HG03159 (cell line): ENCODE data around the gene LITAF.
"Not testable (repeated sequence)": the region's sequence is repeated elsewhere in the genome, so short reads cannot be mapped to it uniquely, and the experiment has no call there.

Source experiments
- ATAC-seq: cut with Tn5 transposase; IDR thresholded peaks from one replicate; pipeline ENCODE4 v1.9.1; 2021; ENCODE audit warnings: mild to moderate bottlenecking, moderate library complexity; ENCODE audit not compliant: unreplicated experiment

LITAF gene

DNA sequence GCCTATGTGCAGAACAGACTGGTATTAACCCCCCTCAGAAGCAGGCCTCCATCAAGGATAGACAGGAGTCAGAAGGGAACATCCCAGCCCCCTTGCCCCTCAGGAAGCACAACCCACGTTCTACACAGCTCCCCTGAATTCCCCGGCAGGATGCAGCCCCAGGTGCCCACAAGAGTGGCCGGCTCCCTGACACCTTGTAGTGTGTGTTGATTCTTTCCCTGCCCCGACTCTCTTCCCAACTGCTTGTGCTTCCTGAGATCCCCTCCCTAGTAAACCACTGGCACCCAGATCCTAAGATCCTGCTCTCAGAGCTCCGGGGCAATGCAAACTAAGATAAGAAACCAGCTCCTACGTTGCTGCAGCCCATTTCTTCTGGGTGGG, 34.8 kb upstream of the LITAF start:
- ATAC-seq = no peak

DNA sequence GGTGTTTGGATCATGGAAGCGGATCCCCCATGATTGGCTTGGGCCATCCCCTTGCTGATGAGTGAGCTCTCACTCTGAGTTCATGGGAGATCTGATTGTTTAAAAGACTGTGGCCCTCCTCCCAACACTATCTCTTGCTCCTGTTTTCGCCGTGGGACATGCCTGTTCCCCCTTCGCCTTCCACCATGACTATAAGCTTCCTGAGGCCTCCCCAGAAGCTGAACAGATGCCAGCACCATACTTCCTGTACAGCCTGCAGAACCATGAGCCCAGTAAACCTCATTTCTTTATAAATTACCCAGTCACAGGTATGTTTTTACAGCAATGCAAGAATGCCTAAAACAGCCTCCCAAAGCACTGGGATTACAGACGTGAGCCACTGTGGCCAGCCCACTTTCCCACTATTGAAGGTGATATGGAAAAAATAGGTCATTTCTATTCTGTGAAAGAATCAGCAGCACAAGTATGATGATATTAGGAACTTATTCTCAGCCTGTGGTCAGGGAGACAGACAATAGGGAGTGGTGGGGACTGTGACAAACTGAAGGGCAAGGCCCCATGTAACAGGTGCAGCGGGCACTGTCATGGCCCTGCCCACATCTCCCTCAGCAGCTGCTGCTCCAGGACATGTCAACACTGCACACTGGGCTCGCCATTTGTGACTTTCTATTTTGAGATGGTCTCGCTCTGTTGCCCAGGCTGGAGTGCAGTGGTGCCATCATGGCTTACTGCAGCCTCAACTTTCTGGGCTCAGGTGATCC, 33.7 kb upstream of the LITAF start:
- ATAC-seq = no peak

DNA sequence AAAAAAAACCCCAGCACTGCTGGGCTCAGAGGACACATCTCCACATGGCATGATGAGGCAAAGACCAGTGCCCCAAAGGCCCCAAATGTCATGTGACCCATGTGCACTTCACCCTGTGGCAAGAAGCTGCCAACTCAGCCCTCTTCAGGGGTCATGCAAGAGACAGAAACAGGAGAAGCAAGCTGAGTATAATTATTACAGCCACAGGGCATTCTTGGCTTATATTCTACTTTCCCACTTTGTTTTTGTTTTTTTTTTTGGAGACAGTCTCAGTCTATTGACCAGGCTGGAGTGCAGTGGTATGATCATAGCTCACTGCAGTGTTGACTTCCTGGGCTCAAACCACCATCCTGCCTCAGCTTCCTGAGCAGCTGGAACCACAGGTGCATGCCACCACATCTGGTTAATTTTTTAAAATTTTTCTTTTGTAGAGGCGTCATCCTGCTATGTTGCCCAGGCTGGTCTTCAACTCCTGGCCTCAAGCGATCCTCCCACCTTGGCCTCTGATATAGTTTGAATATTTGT, 32.7 kb upstream of the LITAF start:
- no peak for ATAC-seq

DNA sequence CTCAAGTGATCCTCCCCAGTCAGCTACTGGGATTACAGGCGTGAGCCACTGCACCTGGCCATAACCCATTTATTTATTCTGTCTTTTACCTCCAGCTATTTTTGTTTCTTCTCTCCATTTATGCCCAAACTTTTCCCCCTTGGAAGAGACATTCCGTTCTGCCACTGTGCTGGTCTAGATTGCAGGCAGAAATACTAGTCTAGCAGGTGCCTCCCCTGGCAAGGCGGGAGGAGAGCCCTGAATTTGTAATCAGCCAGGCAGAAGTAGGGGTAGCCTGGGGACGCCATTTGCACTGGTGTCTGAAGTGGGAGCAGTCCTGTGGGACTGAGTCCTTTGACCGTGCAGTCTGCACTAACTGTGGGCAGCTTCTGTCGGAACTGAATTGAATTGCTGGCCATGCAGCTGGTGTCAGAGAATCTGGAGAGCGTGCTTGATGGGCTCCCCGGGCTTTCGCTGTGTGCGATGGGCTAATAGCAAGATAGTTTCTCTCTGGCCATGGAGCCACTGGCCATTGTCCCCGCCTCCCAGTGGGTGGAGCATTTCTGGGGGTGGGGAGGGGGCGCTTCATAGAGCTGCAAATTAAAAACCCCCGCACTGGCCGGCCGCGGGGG, 31.5 kb upstream of the LITAF start:
- no peak for ATAC-seq

DNA sequence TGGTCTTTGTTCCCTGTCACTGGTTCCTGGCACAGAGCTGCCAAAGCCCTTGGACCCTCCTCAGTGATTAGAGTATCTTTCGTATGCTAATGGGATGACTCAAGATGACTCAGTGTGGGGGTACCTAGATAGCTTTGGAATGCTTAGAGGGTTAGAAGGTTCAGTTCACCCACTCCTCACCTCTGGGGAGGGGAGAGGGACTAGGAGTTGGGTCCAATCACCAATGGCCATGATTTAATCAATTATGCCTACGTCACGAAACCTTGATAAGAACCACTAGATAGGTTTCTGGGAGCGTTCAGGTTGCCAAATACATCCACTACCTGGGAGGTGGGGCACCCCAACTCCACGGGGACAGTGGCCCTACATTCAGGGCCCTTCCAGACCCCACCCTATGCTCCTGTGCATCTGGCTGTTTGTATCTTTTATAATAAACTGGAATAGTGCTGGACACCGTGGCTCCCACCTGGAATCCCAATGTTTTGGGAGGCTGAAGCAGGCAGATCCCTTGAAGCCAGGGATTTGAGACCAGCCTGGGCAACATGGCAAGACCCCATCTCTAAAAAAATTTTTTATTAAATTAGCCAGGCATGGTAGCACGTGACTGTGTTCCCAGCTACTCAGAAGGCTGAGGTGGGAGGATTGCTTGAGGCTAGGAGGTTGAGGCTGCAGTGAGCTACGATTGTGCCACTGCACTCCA, 29.2 kb upstream of the LITAF start:
- ATAC-seq = no peak

DNA sequence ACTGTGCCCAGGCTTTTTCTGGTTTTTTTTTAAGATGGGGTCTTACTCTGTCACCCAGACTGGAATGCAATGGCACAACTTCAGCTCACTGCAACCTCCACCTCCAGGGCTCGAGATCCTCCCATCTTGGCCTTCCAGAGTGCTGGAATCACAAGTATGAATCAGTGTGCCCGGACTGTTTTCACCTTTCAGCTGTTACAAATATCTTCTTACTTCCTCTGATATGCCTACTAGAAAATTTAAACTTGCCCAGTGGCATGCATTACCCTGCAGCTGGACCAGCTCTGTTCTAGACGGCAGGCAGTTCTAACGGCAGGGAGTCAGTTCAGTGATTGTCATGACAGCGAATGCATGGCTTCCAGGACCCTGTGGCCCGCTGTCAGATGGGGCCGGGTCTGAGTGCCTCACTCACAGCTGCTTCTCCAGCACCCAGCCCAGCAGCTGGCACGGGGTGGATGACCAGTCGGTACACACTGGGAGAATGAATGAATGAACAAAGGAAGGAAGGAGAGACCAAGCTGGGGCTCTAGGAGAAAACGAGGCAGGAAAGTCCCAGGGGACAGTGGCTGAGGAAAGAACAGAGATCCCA, 28.0 kb upstream of the LITAF start:
- no peak for ATAC-seq

DNA sequence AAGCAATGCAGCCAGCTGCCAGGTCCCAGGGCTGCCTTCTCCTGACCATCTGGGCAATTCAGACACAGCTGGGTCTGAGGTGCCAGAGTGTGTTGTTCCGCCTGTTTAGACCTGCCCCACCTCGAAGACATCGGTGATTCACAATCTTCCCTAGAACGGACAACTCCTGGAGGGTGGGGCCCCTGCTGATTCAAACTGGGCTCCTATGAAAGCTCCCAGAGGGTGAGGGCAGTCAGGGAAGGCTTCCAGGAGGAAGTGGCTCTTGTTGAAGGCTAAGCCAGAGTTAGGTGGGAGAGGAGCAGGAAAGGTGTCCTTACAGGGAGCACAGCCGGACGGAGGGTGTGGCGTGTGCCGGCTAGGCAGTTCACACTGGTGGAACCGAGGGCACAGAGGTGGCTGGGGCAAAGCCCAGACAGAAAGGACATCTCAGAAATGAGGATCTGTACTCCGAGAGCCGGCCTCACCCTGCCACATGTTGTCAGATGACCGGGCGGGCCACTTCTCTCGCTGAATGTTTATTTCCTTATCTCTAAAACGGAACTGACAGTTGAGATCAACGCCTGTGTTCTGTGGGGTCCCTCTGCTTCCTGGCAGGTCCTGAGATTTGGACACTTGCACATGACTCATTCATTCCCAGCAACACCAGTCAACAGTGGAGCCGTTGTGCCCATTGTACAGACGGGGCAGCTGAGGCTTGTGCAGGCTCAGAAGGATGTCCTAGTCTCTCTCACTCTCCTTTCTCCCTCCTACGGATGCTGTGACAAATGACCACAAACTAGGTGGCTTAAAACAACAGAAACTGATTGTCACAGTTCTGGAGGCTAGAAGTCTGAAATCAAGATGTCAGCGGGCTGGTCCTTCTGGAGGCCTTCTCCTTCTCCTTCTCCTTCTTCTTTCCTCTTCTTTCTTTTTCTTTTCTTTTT, 26.9 kb upstream of the LITAF start:
- no peak for ATAC-seq

DNA sequence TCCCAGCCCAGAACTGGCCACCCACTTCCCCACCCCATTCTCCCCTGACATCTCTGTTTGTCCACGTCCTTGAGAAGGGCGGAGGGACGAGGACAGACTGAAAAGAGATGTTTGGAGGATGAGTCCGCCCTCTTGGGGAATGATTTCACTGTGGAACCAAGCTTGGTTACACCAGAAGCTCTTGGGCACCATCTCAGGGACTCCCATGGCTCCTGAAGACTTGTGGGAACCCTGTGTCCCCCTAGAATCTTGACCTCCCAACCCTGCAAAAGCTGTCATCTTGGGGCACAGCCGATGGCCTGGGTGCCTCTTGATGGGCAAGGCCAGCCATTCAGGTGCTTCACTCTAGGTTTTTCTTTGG, 25.9 kb upstream of the LITAF start:
- ATAC-seq = no peak

DNA sequence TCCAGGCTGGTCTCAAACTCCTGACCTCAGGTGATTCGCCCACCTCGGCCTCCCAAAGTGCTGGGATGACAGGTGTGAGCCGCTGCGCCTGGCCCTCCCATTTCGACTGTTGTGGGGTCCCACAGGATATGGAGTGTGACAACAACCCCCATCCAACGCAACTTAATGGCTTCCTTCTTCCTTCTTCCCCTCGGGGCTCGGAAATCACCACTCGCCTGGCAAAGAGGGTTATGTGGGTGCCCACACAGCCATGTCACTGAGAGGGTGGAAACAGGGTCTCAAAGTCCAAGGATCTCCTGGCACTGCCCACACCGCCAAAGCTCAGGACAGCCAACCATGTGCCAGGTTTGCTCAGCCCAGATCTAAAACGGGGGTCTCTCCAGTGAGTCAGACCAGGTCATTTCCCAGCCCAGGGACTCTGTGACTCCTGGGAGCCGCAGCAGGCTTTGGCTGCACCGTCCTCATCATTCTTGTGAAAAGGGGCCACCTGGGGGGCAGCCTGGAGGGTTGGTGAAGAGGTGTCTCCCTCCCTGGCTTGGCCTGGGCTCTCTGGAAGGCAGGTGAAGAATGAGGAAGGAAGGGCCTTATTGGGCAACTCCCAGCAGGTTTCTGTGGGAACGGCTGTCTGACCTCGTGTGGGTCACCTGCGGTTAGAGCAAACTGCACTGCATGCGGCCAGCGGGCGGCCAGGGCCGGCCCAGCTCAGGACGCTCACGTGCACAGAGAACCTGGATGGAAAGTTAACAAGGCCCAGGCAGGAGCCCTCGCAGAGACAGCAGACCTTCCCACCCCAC, 25.3 kb upstream of the LITAF start:
- ATAC-seq = no peak

DNA sequence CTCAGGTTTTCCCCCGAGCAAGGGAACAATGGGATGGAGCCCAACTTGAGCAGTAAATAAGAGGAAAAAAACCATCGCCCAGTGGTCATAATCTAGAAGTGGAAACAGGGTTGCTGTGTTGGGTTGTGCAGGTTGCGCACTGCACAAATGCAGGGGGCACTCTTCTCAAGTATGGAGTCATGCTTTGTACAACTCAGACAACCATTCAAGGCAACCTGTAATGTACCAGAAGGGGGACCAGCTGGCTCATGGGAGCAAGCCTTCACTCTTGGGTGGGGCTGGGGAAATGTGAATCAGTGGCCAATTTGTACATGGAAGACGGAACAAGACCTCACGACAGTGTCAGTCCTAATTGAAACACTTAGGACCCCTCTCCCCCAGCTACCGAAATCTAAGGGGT, 23.9 kb upstream of the LITAF start:
- no peak for ATAC-seq

DNA sequence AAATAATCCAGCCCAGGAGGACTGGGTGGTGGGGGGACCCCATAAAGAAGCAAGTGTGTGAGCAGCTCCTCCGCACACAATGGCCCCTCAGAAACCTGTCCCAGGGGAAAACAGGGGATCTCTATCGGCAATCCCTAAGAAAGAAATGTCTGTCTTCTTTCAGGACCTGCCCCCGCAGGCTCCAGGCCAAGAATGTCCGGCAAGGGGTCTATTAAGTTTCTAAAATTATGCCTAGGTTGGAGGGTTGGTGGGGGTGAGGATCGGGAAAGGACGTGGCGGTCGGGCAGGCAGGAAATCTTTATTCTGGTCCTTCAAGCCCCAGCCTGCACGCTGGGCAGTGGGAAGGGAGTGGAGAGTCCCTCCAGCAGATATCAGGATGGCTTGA, 23.4 kb upstream of the LITAF start:
- ATAC-seq = no peak

DNA sequence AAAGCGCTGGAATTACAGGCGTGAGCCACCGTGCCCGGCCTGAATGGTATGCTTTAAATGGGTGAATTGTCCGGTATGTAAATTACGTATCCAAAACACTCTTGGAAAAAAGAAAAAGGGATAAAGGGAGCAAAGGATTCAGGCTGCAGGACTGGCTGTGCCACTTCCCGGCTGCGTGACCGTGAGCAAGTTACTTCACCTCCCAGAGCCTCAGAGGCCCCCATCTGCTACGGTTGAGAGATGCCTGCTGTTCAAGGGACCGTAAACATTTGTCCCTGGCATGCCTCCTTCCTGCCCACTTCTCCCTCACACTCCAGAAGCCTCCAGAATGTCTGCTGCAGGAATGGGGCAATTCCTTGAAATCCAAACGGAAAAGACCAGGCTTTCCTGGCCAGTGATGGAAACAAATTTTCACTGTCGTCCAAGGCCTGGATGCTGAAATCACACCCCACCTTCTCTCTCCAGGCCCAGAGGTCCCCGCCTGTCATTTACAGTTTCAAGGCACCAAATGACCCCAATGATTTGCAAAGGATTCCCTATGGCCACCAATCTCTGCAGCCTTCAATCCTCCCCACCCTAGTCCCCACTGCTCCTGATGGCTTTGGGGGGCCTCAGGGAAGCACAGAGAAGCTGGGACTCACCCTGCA, 22.9 kb upstream of the LITAF start:
- no peak for ATAC-seq

DNA sequence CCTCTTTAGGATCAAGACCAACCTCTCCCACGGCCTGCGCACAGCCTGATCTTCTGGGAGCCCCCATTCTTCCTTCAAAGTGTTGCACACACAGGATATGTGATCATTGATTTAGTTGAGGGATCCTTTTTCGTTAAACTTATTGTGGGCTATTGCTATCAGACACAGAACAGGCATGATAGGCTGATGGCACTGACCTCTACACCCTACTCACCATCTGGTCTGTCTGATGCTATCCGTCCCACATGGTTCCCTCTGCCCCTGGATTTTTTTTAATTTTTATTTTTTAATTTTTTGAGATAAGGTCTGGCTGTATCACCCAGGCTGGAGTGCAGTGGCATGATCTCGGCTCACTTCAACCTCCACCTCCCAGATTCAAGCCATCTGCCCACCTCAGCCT, 19.2 kb upstream of the LITAF start:
- ATAC-seq = no peak

DNA sequence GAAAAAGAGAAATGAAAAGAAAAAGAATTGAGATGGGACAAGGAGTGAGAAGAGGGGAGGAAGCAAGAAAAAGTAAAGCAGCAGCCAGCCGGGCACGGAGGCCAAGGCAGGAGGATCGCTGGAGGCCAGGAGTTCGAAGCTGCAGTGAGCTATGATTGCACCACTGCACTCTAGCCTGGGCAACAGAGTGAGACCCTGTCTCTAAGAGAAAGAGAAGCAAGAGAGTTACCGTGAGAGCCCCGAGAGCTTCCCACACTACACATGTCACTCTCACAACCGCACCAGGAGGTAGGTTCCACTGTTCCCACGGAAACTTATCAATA, 18.8 kb upstream of the LITAF start:
- ATAC-seq = no peak

DNA sequence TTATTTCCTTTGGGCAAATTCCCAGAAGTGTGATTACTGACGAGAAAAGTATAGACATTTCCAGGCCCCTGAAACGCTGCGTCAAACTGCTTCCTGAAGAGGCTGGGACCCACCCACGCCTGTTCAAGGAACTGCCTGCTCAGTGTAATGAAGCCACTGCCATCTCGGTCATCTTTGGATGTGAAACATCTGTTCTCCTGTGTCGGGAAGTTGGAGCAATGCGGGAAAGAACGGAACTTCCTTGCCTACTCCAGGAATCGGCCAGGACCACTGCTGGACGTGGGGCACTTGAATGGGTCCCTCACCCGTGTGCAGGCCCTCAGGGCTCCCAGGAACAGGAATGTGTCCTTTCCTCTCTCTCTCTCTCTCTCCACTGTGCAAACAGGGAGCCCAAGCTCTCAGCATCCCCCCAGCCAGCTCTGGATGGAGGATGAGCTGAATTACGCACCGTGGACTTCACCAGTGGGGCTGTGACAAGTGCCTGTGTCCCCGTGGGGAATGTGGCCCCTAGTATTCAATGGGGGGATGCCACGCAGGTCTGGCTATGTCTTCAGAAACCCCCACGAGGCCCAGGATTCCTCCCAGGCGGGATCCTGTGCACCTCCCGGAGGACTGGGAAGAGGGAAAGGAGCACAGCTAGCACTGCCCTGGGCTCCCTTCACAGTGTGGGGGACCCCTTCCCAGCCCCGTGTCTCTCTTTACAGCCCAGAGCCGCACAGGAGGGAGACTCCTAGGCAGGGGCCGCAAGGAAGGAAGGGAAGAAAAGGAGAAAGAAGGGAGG, 18.3 kb upstream of the LITAF start:
- ATAC-seq = no peak

DNA sequence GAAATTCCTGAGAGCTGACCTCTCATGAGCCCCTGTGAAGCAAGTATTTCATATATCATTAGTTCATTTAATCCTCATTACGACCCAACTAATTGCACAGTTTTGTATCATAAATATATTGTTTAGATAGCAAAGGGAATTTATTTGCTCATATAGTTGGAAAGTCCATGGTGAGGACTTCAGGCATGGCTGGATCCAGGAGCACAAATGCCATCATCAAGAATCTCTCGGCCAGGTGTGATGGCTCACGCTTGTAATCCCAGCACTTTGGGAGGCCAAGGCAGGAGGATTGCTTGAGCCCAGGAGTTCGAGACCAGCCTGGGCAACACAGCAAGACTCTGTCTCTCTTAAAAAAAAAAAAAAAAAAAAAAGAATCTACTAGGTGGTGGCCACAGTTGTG, 17.6 kb upstream of the LITAF start:
- ATAC-seq = not testable (repeated sequence)

DNA sequence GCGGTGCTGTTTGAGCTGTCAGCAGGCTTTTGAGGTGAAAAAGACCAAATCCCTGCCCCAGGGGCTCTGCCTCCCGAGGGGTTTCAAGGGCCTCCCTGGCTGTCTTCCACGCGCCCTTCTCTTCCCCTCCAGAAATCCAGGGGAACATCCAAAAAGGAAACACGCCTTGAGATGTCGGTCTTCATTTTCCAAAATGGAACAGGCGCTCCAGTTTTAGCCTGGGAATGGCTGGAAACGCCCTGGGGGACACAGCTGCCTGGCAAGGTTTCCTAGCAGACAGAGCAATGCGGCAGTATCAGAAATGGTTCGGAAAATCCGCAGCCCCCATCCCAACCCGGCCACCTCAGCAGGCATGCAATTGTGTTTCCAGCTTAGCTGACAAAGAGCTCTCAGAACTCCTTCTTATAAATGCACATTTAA, 16.6 kb upstream of the LITAF start:
- no peak for ATAC-seq

DNA sequence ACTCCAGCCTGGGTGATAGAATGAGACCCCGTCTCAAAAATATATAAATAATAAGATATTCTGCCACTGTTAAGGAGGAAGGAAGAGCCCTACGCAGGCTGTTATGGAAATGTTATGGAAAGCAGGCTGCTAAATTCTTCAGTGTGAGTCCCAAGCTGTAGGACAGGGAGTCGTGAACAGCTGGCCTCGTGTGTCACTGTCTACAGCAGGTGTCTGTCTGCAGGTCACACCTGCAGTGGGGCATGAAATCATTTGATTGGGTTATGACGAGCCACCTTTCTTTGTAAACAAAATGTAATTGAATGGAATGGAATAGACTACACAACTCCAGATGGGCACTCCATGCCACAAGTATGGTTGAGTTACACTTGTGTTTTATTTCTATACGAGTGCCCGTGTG, 15.6 kb upstream of the LITAF start:
- ATAC-seq = no peak

DNA sequence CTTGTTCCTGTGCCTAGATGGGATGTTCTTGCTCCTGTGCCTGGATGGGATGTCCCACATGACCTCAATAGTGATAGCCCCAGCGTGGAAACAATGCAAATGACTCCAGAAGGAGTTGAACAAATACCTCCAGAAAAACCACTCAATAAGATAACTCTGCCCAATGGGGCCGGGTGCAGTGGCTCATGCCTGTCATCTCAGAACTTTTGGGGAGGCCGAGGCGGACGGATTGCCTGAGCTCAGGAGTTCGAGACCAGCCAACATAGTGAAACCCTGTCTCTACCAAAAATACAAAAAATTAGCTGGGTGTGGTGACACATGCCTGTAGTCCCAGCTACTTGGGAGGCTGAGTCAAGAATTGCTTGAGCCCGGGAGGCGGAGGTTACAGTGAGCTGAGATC, 15.2 kb upstream of the LITAF start:
- ATAC-seq = no peak
